Thyroid gland (tissue), 4 donors: ENCODE measurements around the gene CHD6.

Experiments
- POLR2A ChIP-seq, 2 donors: fragments of 450-650 bp; IDR thresholded peaks; one replicate each; pipeline ENCODE4 v1.6.1; 2017; ENCODE audit warnings: antibody characterized with exemption in 2 of 2, mild to moderate bottlenecking in 2 of 2, moderate library complexity in 1 of 2
- TF ChIP-seq, protein P1 (sequence below), 6 experiments: fragments of 200-600 bp in 3 of 6; fragments of 450-650 bp in 3 of 6; sonication (generic) in 3 of 6; IDR thresholded peaks; one replicate each; pipeline ENCODE4 v1.5.1; 2016 to 2019; ENCODE audit warnings: antibody characterized with exemption in 6 of 6, mild to moderate bottlenecking in 2 of 6, inconsistent platforms in 1 of 6, moderate library complexity in 1 of 6

GRCh38 chr20:41418739-41419293 is 199.4 kb downstream of the CHD6 start:
- TF ChIP-seq, protein P1, sequence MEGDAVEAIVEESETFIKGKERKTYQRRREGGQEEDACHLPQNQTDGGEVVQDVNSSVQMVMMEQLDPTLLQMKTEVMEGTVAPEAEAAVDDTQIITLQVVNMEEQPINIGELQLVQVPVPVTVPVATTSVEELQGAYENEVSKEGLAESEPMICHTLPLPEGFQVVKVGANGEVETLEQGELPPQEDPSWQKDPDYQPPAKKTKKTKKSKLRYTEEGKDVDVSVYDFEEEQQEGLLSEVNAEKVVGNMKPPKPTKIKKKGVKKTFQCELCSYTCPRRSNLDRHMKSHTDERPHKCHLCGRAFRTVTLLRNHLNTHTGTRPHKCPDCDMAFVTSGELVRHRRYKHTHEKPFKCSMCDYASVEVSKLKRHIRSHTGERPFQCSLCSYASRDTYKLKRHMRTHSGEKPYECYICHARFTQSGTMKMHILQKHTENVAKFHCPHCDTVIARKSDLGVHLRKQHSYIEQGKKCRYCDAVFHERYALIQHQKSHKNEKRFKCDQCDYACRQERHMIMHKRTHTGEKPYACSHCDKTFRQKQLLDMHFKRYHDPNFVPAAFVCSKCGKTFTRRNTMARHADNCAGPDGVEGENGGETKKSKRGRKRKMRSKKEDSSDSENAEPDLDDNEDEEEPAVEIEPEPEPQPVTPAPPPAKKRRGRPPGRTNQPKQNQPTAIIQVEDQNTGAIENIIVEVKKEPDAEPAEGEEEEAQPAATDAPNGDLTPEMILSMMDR (IDR thresholded peaks at IDR 0.05), result no peak
- no peak for TF ChIP-seq POLR2A (IDR thresholded peaks at IDR 0.05)
